GM21825 (cell line): ENCODE measurements around the gene GPR132.
"Not testable (repeated sequence)": the region's sequence is repeated elsewhere in the genome, so short reads cannot be mapped to it uniquely, and the experiment has no call there.

Experiments used
- ATAC-seq: cut with Tn5 transposase; IDR thresholded peaks from one replicate; pipeline ENCODE4 v1.9.1; 2021; ENCODE audit warnings: mild to moderate bottlenecking, moderate library complexity; ENCODE audit not compliant: unreplicated experiment

GPR132 gene

DNA sequence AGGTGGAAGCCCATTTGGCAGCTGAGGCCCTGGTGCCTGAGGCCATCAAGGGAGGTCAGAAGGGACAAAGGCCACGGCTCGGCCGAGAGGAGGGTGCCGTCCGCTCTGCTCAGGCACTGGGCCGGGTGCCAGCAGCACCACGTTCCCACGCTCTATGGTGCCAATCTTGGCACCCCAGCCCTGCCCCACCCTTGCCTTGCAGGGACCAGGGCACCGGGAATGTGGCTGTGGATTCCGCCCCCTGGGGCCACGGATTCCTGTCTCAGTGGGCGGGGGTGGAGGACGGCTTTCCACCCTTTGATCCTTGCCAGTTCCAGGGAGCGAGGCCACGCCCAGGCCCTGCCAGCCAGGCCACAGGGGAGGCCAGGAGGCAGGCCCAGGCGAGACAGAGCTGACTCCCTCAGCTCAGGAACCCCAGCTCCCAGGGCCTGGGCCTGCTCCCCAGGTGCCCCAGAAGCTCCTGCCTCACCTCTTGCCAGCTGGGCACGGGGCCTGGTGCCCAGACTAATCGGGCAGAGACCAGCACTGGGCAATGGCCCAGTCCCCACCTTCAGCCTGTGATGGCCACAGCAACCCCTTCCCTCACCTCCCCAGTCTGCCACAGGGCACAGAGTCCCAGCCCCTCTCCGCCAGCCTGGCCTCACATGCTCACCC lies 26.4 kb upstream of the GPR132 start:
- no peak for ATAC-seq

DNA sequence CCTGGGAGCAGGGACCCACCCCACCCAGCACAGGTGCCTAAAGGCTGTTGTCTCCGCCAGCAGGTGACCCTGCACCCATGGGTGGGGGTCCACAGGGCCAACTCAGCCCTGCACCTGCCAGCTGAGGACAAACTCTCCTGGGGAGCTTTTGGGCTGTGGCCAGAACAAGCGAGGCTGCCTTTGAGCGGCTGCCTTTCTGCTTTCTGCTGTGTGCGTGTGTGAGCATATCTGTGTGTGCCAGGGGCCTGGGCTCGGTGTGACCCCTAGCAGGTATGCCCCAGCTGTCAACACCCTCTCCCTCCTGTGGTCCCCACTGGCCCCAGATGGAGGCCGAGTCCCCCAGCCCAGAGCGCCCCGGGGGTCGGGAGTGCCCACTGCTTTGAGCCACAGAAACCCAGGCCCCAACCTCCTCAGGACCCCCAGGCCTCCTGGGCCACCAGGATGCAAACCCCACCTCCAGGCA lies 25.9 kb upstream of the GPR132 start:
- no peak for ATAC-seq

DNA sequence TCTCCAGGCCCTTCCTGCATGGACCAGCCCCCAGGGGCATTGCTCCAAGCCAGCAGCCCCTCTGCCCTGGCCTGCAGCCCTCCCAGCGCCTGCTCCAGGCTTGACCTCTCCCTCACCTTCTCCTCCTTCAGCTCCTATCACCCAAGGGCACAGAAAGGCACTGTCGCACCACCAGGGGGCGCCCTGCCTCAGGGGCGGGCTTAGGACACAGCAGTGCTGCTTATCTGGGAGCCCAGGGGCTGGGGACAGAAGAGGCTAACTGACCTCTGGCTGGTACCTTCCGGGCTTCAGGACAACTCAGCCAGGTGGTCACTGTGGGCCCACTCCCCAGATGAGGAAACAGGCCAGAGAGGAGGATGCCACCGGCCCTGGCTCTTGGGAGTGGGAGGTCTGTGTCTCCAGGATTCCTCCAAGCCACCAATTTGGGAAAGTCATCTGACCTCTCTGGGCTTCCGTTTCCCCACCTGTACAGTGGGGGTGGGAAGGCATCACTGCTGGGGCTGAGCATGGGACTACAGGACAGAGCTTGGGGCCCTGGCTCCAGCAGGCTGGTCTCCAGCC lies 25.3 kb upstream of the GPR132 start:
- ATAC-seq: no peak

DNA sequence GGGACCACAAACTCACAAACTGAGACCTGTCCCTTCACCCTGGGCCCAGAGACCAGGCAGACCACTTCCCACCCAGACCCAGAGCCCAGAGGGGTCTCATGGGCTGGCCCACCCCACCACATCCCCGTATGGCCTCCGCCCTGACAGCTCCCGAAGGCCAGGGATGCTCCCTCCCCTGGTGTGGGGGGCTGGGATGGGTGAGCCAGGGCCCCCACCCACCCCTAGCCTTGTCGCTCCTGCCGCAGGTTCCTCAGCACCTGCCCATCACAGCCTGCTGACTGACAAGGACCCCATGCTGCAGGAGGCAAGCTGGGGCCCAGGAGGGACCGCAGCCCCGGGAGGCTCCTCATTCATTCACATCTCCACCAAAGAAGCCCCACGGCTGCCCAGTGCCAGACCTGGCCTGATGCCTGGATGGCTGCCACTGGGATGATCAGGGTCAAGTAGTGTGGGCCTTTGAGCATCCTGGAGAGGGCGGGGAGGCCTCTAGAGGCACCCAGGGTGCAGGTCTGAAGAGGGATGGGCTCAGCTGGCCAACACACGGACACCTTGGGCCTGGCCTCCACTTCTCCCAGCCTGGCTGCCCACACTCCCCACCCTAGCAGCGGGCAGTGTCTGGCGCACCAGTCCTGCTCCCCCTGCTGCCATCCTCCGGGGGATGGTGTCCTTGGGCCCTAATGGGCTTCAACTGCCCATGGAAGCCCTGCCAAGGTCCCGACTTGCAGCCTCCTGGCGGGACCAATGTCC lies 24.7 kb upstream of the GPR132 start:
- ATAC-seq: no peak

DNA sequence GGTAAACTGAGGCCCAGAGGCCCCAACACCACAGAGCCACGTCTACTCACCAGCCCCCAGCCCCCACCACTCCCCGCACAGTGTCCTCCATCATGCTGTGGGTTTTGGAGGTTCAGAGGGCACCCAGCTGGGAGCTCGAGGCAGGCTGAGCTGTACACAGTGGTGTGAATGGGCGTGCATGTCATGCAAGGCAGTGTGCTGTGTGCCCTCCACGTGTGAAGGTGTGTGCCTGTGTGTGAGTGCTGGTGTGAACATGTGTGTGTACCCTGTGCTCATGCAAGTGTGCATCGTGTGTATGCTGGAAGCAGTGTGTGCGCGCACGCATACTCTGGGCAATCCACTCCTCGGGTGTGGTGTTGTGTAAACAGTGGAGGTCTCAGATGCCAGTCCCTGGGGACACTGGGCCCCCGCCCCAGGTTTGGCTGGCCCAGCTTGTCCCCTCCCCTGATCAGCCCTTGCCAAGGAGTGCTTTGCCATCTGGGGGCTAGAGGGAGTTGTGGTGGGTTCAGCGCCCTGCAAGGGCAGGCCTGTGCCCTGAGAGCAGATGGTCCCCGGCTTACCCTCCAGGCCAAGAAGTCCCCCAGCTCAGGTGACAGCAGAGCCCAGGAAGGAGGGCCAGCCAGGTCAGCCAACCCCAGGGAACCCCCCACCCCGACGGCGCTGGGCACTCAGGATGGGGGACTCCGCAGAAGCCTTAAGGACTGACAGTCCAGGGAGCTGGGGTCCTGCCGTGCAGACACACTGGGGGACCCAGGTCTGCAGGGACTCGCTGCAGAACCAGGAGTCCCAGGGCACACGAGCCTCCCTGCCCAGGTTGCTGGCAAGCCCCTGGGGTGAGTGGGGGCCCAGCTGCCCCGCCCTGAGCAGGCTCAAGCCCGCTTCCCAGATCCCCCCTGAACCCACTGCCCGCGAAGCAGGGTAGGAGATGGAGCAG lies 23.8 kb upstream of the GPR132 start:
- ATAC-seq: no peak

DNA sequence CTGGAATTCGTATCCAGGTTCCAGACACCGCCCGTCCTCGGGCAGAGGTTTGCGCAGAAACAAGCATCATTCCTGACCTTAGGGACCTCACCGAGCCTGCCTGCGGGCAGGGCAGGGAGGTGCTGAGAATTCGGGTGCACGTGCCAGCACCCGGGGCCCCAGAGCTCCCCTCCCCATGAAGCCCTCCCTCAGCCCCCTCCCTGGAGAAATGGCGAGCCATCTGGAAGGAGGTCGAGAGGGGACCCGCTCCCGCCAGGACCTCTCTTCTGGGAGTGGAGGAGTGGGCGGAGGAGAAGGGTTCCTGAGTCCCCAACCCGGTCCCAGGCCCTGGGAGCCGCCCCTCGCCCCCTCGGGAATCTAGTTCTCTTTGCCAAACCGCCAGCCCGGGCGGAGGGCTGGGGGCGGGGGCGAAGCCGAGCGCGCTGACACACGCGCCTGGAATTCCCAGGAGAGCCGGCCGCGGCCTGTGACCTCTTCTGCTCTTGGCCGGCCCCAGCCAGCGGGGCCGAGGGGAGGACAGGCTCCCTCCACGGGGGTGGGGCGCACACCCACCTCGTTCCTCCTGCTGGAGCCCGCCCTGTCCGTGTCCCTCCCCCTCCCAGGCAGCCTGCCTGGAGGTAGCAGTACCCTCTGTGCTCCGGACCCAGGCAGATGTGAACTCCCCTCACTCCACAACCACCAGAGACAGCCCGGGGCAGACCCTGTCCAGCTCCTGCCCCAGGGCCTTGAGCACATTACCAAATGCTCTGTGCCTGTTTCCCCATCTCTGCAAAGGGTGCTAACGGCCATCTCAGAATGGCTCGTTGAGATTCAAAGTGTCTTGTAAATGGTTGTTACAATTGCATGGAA lies 23.0 kb upstream of the GPR132 start:
- ATAC-seq: no peak

DNA sequence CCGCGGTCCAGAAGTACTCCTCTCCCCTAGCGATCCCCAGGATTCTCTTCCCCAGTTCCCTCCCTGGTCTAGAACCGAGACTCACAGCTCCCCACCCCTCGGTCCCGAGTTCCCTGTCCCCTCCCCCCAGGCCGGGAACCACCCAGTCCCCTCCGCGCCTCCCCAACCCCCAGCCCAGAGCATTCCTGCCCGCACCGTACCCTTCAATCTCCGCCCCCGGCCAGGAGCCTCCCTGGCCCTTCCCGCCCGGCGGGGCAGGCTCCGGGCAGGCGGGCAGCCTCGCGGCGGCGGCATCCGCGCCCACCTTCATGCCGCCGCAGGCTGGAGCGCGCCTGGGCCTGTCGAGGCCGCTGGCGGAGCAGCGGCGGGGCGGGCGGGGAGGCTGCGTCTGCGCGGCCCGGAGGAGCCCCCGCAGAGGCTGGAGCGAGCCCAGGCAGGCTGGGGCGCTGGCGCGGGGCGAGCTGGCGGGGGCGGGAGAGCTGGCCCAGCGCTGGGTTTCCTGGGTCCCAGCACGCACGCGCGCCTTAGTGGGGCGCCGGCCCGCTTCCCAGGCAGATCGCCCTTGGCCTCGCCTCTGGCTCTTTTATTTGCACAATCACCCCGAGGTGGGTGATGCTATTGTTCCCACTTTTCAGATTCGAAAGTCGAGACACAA lies 22.2 kb upstream of the GPR132 start:
- ATAC-seq: no peak

DNA sequence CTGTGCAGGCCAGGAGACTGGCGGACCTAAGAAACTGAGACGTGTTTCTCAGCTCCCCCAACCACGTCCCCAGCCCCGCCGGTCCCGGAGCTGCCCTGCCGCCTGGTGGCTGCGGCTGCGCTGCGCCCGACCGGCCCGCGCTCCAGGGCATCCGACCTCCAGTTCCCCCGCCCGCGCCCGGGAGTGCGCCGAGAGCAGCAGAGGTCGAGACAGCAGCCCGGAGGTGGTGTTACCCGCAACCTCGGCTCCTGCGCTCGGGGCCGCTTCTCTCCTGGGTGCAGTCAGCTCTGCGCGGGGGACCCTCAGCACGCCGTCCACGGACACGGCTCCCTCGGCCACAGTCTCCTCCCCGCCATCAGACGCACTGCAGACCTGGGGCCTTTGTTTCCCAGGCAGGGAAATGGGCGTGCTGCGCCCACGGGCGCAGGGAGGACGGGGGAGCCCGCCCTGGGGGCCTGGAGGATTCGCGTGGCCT lies 21.6 kb upstream of the GPR132 start:
- peak; percentile 54 for ATAC-seq

DNA sequence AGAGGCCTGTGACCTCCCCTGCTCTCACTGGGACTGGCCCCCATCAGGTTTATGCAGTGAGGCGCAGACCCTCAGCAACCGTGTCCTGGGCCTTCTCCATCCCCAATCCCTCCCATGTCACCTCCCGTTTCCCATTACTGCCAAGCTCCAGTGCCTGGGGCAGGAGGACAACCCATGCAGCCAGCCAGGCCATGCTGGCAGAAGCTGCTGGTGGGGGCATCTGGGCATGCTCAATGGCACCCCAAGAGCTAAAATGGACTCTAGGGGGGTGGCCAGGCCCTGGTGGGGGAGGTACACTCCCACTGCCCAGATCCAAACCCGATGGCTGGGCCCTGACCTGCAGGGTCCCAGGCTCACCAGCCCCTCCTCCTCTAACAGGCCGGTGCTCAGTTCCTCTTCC lies 20.5 kb upstream of the GPR132 start:
- no peak for ATAC-seq

DNA sequence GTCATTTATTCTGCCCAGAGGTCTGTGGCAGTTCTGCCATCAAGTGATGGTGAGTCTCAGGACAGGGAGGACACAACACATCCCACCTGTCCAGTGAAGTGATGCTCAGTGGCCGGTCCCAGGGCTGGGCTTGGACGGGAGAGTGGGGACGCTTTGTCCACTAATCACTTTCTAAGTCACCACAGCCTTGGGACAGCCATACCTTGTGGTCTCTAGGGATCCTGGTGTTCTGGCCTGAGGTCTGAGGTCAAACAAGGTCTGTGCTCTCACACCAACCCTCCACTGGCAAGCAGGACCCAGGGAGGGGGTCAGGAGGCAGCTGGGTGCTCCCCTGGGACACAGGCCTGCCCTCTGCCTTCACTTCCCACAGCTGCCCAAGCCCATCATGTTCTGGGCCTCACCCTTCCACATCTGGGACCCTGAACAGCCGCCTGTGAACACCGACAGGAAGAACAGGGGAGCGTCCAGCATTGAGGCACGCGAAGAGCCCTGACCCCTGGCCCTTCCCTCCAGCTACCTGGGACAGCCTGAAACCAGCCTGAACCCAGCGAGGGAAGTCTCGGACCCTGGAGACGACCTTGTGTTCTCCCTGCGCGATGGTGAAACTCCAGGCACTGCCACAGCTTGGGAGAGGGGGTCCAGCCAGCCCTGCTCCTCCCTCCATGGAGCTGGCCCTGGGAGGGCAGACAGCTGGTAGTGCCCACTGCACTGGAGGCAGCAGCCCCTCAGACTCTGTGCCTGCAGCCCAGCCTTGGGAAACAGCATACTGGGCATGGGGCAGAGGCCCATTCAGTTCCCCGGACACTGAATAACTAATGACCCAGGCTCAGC lies 19.7 kb upstream of the GPR132 start:
- ATAC-seq: no peak

DNA sequence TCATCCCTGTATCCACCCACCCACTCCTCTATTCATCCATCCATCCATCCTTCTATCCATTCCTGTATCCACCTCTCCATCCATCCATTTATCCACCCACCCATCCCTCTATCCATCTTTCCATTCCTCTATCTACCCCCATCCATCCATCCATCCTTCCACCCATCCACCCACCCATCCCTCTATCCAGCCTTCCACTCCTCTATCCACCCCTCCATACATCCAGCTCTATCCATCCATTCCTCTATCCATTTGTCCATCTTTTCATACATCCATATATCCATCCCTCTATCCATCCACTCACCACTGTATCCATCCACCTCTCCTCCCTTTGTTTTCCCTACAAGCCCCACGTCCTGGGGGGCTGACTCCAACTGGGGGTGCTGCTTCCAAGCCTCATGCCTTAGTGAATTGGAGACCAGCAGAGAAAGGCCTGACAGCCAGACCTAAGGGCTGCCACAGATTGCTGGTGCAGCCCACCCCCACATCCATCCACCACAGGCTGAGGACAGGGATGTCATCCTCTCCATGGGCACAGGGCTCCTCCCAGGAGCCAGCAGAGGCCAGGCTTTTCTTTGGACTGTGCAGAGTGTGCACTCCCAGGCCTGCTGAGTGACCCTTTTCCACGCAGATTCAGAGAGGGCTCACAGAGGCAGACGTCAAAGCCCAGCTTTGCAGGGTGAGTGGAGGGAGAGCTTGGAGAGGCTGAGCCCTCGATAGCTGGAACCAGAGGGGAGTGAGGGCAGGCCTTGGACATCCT lies 18.9 kb upstream of the GPR132 start:
- no peak for ATAC-seq

DNA sequence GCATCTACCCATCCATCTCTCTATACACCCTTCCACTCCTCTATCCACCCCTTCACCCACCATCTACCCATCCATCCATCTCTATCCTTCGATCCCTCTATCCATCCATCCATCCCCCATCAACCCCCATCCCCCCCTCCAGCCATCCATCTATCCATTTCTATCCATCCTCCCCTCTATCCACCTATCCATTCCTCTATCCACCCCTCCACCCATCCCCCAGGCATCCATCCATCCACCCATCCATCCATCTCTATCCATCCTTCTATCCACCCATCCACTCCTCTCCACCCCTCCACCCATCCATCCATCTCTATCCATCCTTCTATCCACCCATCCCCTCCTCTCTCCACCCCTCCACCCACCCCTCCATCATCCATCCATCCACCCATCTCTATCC lies 17.5 kb upstream of the GPR132 start:
- no peak for ATAC-seq

DNA sequence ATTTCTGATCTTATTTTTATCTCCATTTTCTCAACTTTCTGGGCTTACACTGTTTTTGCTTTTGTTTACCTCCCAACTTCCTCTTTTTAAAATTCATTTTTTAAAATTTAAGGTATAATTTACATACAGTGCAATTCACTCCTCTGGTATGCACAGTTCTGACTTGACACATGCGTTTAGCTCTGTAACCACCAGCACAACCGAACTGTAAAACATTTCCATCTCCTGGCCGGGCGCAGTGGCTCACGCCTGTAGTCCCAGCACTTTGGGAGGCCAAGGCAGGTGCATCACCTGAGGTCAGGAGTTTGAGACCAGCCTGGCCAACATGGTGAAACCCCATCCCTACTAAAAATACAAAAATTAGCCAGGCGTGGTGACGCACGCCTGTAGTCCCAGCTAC lies 16.2 kb upstream of the GPR132 start:
- ATAC-seq: not testable (repeated sequence)

DNA sequence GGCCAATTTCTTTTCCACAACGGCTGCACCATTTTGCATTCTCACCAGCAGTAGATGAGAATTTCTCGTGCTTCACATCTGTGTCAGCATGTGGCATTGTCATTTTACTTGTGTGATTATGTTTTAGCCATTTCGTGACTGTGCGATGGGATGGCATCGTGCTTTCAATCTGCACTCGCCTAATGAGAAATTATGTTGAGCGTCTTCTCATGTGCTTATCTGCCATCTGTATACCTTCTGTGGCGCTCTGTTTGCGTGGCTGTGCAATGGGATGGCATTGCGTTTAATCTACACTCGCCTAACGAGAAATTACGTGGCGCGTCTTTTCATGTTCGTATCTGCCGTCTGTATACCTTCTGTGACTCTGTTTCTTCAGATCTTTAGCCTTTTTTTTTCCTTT lies 14.9 kb upstream of the GPR132 start:
- no peak for ATAC-seq

DNA sequence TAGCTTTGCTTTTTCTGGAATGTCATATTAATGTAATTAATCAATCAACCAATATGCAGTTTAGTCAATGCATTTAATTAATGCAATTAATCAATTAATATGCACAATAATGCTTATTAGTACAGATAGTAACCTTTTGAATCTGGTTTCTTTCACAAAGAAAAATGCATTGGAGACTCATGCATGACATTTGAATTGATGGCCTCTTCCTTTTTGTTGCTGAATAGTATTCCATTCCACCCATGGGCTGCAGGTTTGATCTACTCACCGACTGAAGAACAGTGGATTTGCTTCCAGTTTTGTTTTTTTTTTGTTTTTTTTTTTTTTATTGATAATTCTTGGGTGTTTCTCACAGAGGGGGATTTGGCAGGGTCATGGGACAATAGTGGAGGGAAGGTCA lies 13.1 kb upstream of the GPR132 start:
- ATAC-seq: no peak

DNA sequence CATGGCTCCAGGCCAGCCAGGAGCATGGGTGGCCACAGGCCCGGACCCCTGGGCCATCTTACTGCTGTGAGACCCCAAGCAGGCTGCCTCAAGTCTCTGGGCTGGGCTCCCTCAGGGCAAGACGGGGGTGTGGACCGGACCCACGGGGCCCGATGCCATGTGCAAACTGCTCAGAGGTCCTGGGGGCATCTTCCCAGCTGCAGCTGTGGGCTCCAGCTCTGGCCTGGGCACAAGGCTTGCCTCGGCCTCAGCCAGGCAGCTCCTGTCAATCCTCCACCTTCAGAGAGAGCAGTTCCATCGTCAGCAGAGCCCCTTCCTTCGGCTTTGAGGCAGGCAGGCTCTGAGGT lies 12.4 kb upstream of the GPR132 start:
- ATAC-seq: no peak

DNA sequence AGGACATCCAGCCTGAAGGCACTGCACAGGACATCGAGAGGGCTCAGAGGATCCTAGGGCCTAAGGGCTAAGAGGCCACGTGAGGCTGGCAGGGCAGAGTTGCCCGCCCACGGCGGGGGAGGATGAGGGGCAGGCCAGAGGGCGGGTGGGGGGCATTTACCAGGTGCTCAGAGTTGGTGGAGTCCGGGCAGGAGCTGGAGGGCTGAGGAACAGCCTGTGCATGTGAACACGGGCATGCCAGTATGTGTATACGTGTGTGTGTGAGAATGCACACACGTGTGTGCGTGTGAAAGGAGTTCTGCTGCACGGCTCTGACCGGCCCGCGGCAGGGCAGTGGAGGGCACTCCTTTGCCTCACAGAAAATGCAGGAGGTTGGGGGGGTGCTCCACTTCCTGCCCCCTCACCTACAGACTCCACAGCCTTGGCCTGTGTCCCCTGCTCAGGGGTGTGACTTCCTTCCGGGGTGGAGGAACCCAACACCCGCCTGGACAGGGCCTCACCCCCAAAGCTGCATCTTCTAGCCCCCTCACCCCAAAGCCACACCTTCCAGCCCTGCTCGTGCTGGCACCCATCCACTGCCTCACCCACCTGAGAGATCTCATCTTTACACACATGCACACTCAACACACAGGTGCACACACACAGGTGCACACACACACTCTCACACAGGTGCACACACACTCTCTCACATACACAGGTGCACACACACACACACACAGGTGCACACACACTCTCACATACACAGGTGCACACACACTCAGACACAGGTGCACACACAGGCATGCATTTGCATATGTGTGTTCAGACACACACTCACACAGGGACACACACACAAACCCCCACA lies 11.8 kb upstream of the GPR132 start:
- no peak for ATAC-seq
